IMR-90 (cell line): ENCODE results near the gene GOLGA8F.
"Not testable (repeated sequence)": the region's sequence is repeated elsewhere in the genome, so short reads cannot be mapped to it uniquely, and the experiment has no call there.

ENCODE experiments used
- POLR2A ChIP-seq: IDR thresholded peaks from 2 replicates; pipeline ENCODE4 v1.6.1; 2012; ENCODE audit warnings: mild to moderate bottlenecking, low read depth, low read length
- RAD21 ChIP-seq: IDR thresholded peaks from 2 replicates; pipeline ENCODE4 v1.6.1; 2012; ENCODE audit warnings: low read length, improper control_type of control experiment
- RCOR1 ChIP-seq: IDR thresholded peaks from 2 replicates; pipeline ENCODE4 v1.6.1; 2012; ENCODE audit warnings: mild to moderate bottlenecking, low read length, improper control_type of control experiment; ENCODE audit not compliant: insufficient replicate concordance
- USF2 ChIP-seq: fragments of 150-350 bp; IDR thresholded peaks from 2 replicates; pipeline ENCODE4 v1.6.1; 2017; ENCODE audit warnings: mild to moderate bottlenecking, antibody characterized with exemption, low read length, low read depth
- TF ChIP-seq, protein P1 (sequence below): conservative IDR thresholded peaks from 2 replicates; pipeline ENCODE4 v1.5.1; 2012; ENCODE audit warnings: mild to moderate bottlenecking, low read depth, low read length, improper control_type of control experiment

DNA sequence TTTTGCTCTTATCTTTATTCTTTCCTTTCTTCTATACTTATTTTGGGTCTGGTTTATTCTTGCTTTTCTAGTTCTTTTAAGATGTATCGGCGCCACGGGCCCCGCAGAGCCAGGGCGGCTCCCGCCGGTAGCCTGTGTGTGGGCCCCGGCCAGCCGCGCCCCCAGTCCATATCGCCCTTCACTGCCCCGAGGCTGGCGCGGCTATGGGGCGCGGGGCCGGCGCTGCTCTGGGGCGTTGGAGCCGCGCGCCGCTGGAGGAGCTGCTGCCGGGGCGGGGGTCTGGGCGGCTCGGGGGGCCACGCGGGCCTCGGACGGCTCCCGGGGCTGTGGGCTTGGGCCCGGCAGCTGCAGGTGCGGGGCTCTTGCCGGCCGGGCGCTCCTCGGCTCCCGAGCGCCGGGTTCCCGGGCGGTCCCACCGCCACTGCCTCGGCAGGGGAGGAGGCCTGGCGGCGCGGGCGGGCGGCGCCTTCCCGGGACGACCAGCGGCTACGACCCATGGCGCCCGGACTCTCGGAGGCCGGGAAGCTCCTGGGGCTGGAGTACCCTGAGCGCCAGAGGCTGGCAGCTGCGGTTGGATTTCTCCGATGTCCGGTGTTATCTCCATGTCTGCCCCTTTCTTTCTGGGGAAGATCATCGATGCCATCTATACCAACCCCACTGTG, 24.4 kb downstream of the GOLGA8F start:
- TF ChIP-seq, protein P1, sequence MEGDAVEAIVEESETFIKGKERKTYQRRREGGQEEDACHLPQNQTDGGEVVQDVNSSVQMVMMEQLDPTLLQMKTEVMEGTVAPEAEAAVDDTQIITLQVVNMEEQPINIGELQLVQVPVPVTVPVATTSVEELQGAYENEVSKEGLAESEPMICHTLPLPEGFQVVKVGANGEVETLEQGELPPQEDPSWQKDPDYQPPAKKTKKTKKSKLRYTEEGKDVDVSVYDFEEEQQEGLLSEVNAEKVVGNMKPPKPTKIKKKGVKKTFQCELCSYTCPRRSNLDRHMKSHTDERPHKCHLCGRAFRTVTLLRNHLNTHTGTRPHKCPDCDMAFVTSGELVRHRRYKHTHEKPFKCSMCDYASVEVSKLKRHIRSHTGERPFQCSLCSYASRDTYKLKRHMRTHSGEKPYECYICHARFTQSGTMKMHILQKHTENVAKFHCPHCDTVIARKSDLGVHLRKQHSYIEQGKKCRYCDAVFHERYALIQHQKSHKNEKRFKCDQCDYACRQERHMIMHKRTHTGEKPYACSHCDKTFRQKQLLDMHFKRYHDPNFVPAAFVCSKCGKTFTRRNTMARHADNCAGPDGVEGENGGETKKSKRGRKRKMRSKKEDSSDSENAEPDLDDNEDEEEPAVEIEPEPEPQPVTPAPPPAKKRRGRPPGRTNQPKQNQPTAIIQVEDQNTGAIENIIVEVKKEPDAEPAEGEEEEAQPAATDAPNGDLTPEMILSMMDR = not testable (repeated sequence)
- TF ChIP-seq RCOR1, RAD21, POLR2A, USF2: not testable (repeated sequence)
